WERI-Rb-1 (cell line): ENCODE data around the gene BRSK2.
"Not testable (repeated sequence)": the region's sequence is repeated elsewhere in the genome, so short reads cannot be mapped to it uniquely, and the experiment has no call there.

Experiments
- DNase-seq: peaks from one replicate; pipeline ENCODE4 v3.0.0-alpha.2; 2020
- H3K27ac ChIP-seq: fragments of 250-450 bp; sonication (Bioruptor Pico); 2 replicates; pipeline ENCODE4 v1.5.1; 2020; ENCODE audit warnings: mild to moderate bottlenecking, moderate library complexity
- H3K27me3 ChIP-seq: fragments of 250-450 bp; sonication (Bioruptor Pico); 2 replicates; pipeline ENCODE4 v1.5.1; 2021; ENCODE audit warnings: mild to moderate bottlenecking, low read depth, moderate library complexity; ENCODE audit not compliant: insufficient read depth, severe bottlenecking
- H3K36me3 ChIP-seq: fragments of 250-450 bp; sonication (Bioruptor Pico); 2 replicates; pipeline ENCODE4 v1.5.1; 2020; ENCODE audit warnings: mild to moderate bottlenecking, moderate library complexity
- H3K4me3 ChIP-seq: 2 replicates; pipeline ENCODE4 v1.5.1; 2011; ENCODE audit warnings: low read depth, mild to moderate bottlenecking, control low read depth, low read length
- H3K9me3 ChIP-seq: fragments of 250-450 bp; sonication (Bioruptor Pico); 2 replicates; pipeline ENCODE4 v1.5.1; 2021; ENCODE audit warnings: mild to moderate bottlenecking, moderate library complexity; ENCODE audit not compliant: severe bottlenecking
- TF ChIP-seq, protein P1 (sequence below): IDR thresholded peaks from 2 replicates; pipeline ENCODE4 v1.5.1; 2011; ENCODE audit warnings: low read depth, mild to moderate bottlenecking, control low read depth, inconsistent platforms, low read length

BRSK2 gene

GRCh38 chr11:1408346-1408745 is 18.6 kb downstream of the BRSK2 start:
- H3K4me3 ChIP-seq = no peak overlapping the region
- TF ChIP-seq, protein P1, sequence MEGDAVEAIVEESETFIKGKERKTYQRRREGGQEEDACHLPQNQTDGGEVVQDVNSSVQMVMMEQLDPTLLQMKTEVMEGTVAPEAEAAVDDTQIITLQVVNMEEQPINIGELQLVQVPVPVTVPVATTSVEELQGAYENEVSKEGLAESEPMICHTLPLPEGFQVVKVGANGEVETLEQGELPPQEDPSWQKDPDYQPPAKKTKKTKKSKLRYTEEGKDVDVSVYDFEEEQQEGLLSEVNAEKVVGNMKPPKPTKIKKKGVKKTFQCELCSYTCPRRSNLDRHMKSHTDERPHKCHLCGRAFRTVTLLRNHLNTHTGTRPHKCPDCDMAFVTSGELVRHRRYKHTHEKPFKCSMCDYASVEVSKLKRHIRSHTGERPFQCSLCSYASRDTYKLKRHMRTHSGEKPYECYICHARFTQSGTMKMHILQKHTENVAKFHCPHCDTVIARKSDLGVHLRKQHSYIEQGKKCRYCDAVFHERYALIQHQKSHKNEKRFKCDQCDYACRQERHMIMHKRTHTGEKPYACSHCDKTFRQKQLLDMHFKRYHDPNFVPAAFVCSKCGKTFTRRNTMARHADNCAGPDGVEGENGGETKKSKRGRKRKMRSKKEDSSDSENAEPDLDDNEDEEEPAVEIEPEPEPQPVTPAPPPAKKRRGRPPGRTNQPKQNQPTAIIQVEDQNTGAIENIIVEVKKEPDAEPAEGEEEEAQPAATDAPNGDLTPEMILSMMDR = no peak
- H3K27ac ChIP-seq = no peak overlapping the region
- H3K27me3 ChIP-seq = no peaks in the 10 kb centered on the region
- no peaks in the 10 kb centered on the region for H3K9me3 ChIP-seq
- H3K36me3 ChIP-seq = no peaks in the 10 kb centered on the region
- DNase-seq = no peak

DNA sequence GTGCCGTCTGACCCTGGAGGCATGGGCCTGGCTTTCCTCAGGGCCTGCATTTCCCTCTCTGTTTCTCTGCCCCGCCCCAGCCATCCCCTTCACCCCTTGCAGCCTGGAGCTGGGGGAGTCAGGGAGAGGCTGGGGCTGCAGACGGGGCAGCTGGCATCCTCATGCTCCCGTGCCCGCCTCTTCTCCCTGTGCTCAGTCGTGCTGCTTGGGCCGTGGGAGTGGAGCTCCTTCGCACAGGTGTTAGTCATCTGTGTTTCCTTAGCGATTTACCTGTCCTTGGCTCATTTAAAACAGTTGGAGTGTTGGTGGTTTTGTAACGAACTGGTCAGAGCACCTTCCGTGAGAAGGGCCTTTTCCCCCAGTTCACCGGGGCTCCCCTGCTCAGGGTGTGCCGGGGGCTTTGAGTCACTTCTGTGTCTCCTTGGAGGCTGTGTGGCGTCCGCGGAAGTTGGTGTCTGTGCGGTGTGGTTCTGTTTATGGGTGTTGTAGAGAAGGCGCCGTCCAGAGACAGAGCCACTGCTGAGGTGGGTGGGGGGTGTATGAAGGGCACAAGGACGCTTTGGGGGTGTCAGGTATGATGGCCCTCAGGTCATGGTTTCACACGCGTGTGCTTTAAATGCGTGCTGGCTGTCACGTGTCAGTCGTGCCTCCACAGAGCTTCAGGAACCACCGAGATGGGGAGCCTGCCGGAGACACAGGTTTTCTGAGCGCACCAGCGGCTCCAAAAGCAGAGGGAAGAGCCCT is 19.5 kb downstream of the BRSK2 start:
- H3K27me3 ChIP-seq = no peaks in the 10 kb centered on the region
- DNase-seq = no peak
- H3K4me3 ChIP-seq = no peak overlapping the region
- H3K9me3 ChIP-seq = peaks cover 3% of the 10 kb centered on the region
- no peaks in the 10 kb centered on the region for H3K36me3 ChIP-seq
- TF ChIP-seq, protein P1 = no peak
- no peak overlapping the region for H3K27ac ChIP-seq

GRCh38 chr11:1409852-1410125 is 20.1 kb downstream of the BRSK2 start:
- not testable (repeated sequence) for H3K36me3 ChIP-seq

GRCh38 chr11:1410366-1411291 is 20.9 kb downstream of the BRSK2 start:
- Histone ChIP-seq H3K36me3 (peaks cover 10% of the 10 kb centered on the region), H3K27me3 (no peaks in the 10 kb centered on the region), H3K27ac (no peak overlapping the region), H3K4me3 (no peak overlapping the region), H3K9me3 (peaks cover 12% of the 10 kb centered on the region)
- TF ChIP-seq, protein P1 = no peak
- no peak for DNase-seq

More at GRCh38 chr11:1409852-1410125, 20.1 kb downstream of the BRSK2 start:
- H3K9me3 ChIP-seq, DNase-seq, H3K4me3 ChIP-seq, H3K27me3 ChIP-seq, H3K27ac ChIP-seq: not testable (repeated sequence)

- H3K36me3 ChIP-seq = peaks cover 16% of the 10 kb centered on the region
- H3K27me3 ChIP-seq = no peaks in the 10 kb centered on the region
- no peak for DNase-seq
- peaks cover 19% of the 10 kb centered on the region for H3K9me3 ChIP-seq
- no peak overlapping the region for H3K4me3 ChIP-seq
- TF ChIP-seq, protein P1 = no peak
- H3K27ac ChIP-seq = no peak overlapping the region
Observed at GRCh38 chr11:1411301-1411700, 21.6 kb downstream of the BRSK2 start.

DNA sequence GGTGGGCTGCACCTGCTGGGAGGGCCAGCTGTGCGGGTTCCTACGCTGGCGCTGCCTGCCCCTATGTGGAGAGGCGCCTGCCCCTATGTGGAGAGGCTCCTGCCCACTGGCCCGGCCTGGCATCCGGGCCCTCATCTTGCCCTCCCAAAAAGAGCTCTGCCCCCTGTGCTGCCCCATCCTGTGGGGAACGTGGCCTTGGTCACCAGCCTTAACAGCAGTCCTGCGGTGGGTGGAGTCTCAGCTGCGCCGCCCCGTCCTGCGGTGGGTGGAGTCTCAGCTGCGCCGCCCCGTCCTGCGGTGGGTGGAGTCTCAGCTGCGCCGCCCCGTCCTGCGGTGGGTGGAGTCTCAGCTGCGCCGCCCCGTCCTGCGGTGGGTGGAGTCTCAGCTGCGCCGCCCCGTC is 22.0 kb downstream of the BRSK2 start:
- H3K27ac ChIP-seq, H3K27me3 ChIP-seq, H3K4me3 ChIP-seq, DNase-seq: not testable (repeated sequence)
- peaks cover 24% of the 10 kb centered on the region for H3K9me3 ChIP-seq
- peaks cover 17% of the 10 kb centered on the region for H3K36me3 ChIP-seq
